Measurements from ENCODE around the gene DGKI. TPM values are rescaled to one million over a fixed set of nuclear protein-coding genes. Genes with fewer than 3 reads are reported as not detected.

The DGKI gene
- total RNA-seq, 1 experiment from 2014 or later: 0.15 TPM

DNA sequence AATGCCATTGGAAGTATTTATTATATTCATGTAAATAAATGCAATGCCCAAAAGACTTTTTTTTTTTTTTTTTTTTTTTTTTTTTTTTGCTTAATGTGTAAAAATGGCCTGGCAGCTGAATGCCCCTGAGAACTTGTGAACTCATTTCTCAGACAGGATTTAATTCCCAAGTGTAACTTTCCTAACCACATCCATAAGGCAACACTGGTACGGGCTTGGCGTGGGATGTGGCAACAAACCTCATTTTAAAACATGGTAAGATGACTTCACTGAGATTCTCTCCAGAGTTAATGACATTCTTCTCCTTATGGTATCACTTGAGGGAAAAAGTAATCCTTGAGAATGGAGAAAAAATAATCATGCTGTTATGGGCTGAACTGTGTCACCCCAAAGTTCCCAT lies 150.4 kb downstream of the DGKI start:
- 0 out of 2 replicates have a peak, but pooled peaks cover 3% of the 10 kb centered on the region for H3K27me3 ChIP-seq (ENCODE audit: insufficient read depth, low read length)
- TF ChIP-seq SIN3A (IDR thresholded peaks at IDR 0.05; ENCODE audit: low read depth) (no peak), TCF7L2 (IDR thresholded peaks at IDR 0.05; ENCODE audit: borderline replicate concordance, extremely low read depth, insufficient read depth, insufficient read length) (no peak), CBX3 (IDR thresholded peaks at IDR 0.05; ENCODE audit: low read depth) (no peak), YY1 (IDR thresholded peaks at IDR 0.05; ENCODE audit: extremely low read depth, insufficient replicate concordance, low read depth, low read length) (no peak), EZH2 (IDR thresholded peaks at IDR 0.05) (no peak), ELF1 (IDR thresholded peaks at IDR 0.05; ENCODE audit: borderline replicate concordance, low read depth) (no peak), EZH2phosphoT487 (IDR thresholded peaks at IDR 0.05; ENCODE audit: borderline replicate concordance) (no peak)
- TF ChIP-seq, protein P1, sequence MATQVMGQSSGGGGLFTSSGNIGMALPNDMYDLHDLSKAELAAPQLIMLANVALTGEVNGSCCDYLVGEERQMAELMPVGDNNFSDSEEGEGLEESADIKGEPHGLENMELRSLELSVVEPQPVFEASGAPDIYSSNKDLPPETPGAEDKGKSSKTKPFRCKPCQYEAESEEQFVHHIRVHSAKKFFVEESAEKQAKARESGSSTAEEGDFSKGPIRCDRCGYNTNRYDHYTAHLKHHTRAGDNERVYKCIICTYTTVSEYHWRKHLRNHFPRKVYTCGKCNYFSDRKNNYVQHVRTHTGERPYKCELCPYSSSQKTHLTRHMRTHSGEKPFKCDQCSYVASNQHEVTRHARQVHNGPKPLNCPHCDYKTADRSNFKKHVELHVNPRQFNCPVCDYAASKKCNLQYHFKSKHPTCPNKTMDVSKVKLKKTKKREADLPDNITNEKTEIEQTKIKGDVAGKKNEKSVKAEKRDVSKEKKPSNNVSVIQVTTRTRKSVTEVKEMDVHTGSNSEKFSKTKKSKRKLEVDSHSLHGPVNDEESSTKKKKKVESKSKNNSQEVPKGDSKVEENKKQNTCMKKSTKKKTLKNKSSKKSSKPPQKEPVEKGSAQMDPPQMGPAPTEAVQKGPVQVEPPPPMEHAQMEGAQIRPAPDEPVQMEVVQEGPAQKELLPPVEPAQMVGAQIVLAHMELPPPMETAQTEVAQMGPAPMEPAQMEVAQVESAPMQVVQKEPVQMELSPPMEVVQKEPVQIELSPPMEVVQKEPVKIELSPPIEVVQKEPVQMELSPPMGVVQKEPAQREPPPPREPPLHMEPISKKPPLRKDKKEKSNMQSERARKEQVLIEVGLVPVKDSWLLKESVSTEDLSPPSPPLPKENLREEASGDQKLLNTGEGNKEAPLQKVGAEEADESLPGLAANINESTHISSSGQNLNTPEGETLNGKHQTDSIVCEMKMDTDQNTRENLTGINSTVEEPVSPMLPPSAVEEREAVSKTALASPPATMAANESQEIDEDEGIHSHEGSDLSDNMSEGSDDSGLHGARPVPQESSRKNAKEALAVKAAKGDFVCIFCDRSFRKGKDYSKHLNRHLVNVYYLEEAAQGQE (IDR thresholded peaks at IDR 0.05; ENCODE audit: low read depth): no peak
- TF ChIP-seq, protein P2, sequence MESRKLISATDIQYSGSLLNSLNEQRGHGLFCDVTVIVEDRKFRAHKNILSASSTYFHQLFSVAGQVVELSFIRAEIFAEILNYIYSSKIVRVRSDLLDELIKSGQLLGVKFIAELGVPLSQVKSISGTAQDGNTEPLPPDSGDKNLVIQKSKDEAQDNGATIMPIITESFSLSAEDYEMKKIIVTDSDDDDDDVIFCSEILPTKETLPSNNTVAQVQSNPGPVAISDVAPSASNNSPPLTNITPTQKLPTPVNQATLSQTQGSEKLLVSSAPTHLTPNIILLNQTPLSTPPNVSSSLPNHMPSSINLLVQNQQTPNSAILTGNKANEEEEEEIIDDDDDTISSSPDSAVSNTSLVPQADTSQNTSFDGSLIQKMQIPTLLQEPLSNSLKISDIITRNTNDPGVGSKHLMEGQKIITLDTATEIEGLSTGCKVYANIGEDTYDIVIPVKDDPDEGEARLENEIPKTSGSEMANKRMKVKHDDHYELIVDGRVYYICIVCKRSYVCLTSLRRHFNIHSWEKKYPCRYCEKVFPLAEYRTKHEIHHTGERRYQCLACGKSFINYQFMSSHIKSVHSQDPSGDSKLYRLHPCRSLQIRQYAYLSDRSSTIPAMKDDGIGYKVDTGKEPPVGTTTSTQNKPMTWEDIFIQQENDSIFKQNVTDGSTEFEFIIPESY (IDR thresholded peaks at IDR 0.05; ENCODE audit: extremely low read depth, insufficient replicate concordance, low read length): no peak
- DNase-seq (ENCODE audit: low read depth, low spot score): no peak
- H4K20me1 ChIP-seq (ENCODE audit: insufficient read depth): no peaks in the 10 kb centered on the region
- no peak for ATAC-seq
- H3K4me2 ChIP-seq (ENCODE audit: low read length): no peak overlapping the region
- no peak overlapping the region for H2AFZ ChIP-seq (ENCODE audit: low read depth, low read length, poor library complexity, severe bottlenecking)
- CTCF ChIA-PET: no interaction called here
- H3K9me3 ChIP-seq (ENCODE audit: control insufficient read depth in 1 of 2, insufficient read depth in 1 of 2, low read depth in 1 of 2, low read length in 2 of 2): no peaks in the 10 kb centered on the region
- no peaks in the 10 kb centered on the region for H3K79me2 ChIP-seq (ENCODE audit: insufficient read depth, low read length)
- H3K9ac ChIP-seq (ENCODE audit: low read length): no peak overlapping the region
- no peak overlapping the region for H3K4me3 ChIP-seq (replicated peaks in 1 of 2; ENCODE audit: low read depth in 1 of 2, low read length in 2 of 2)
- POLR2A ChIA-PET: no interaction called here
- RAD21 ChIA-PET (ENCODE audit: low non-redundant PET in 1 of 2, low total read pairs in 2 of 2, uncharacterized antibody in 2 of 2, unreplicated experiment in 2 of 2): no interaction called here
- no peaks in the 10 kb centered on the region for H3K9me2 ChIP-seq (ENCODE audit: insufficient read depth)
- BruUV-seq (replicated peaks): no TSS peak
- no peaks in the 10 kb centered on the region for H3K4me1 ChIP-seq (ENCODE audit: control insufficient read depth in 1 of 2, insufficient read depth in 2 of 2, low read length in 2 of 2)
- no peaks in the 10 kb centered on the region for H3K36me3 ChIP-seq (ENCODE audit: control insufficient read depth in 1 of 2, insufficient read depth in 2 of 2, low read length in 2 of 2)
- intact Hi-C loops (cut with micrococcal nuclease): no loop called here
- no peak overlapping the region for H3K27ac ChIP-seq (ENCODE audit: low read depth, low read length)

All from HCT116 (cell line).